Gastrocnemius medialis (tissue), 4 donors: ENCODE measurements around the gene COQ5.

Experiments used
- CTCF ChIP-seq, 5 experiments: fragments of 450-650 bp in 3 of 5; fragments of 200-600 bp in 2 of 5; sonication (generic) in 2 of 5; IDR thresholded peaks in 4 of 5; conservative IDR thresholded peaks in 1 of 5; 1 replicate in 4 of 5; 2 replicates in 1 of 5; pipeline ENCODE4 v1.5.1; 2016 to 2019; ENCODE audit warnings: antibody characterized with exemption in 5 of 5, mild to moderate bottlenecking in 3 of 5, moderate library complexity in 3 of 5
- POLR2A ChIP-seq, 2 donors: fragments of 450-650 bp; IDR thresholded peaks; one replicate each; pipeline ENCODE4 v1.6.1; 2017; ENCODE audit warnings: antibody characterized with exemption in 2 of 2, mild to moderate bottlenecking in 2 of 2, moderate library complexity in 2 of 2

- TF ChIP-seq CTCF (IDR thresholded peaks at IDR 0.05 in 4 of 5, conservative IDR thresholded peaks at IDR 0.05 in 1 of 5): no peak
- TF ChIP-seq POLR2A (IDR thresholded peaks at IDR 0.05): no peak
These were observed 39.9 kb downstream of the COQ5 start for GRCh38 chr12:120489018-120489417.
